HG02571 (cell line): Measurements from ENCODE around the gene ZNF394.

Experiments
- ATAC-seq: cut with Tn5 transposase; IDR thresholded peaks from one replicate; pipeline ENCODE4 v1.9.1; 2021; ENCODE audit warnings: mild to moderate bottlenecking, moderate library complexity; ENCODE audit not compliant: unreplicated experiment

The ZNF394 gene

GRCh38 chr7:99453105-99453504 is 47.0 kb downstream of the ZNF394 start:
- ATAC-seq, result no peak

DNA sequence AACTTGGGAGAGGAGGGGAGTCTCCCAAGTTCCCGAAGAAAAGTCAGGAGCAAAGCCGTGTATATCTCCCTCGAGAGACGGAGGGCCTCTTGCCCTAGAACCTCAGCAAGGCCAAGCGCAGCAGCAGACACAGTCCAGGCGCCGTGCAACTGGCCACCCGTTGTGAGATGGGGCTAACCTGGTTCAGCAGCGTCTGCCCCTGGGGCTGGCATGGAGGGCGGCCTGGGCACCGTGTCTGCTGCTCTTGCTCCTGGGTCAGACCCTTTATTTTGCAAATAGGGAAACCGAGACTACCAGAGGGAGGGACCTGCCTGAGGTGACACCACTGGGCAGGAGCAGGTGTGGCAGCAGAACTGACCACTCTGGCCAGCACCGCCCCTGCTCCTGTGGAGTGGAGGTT is 47.5 kb downstream of the ZNF394 start:
- ATAC-seq, result no peak

DNA sequence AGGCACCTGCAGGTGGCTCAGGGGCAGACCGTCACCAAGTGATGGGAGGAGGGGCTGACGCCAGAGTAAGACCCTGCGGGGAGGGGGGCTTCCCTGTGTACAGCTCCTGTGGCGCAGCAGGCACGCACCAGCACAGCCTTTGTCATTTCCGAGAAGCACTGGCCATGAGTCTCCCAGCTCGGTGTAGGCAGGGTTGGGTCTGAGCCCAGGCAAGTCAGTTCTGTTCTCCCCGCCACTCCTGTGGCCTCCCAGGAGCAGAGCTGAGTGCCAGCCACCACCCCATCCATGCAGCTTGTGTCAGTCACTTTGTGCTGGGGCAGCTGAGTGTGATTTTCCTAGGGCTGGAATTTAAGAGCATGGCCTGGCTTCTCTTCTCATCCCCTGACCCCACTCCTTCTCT is 48.1 kb downstream of the ZNF394 start:
- ATAC-seq, result no peak

- no peak for ATAC-seq
Measured at GRCh38 chr7:99449326-99449725, 50.8 kb downstream of the ZNF394 start.

DNA sequence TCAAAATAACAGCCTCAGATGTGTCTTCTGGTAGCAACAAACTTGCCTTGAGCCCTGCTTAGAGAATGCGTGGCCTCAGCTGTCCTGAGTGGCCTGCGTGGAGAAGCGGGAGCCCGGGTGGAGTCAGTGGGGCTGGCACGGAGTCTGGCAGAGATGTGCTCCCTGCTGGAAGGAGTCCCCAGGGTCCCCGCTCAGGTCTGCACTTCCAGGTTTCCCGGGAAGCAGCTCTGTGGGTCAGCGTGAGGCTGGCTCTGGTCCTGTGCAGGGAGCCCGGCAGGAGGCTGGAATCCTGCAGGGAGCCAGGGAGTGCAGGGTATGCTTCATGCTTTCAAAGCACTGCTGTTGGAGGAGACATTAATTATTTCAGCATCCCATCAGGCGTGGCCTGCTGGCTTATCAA is 51.2 kb downstream of the ZNF394 start:
- no peak for ATAC-seq

DNA sequence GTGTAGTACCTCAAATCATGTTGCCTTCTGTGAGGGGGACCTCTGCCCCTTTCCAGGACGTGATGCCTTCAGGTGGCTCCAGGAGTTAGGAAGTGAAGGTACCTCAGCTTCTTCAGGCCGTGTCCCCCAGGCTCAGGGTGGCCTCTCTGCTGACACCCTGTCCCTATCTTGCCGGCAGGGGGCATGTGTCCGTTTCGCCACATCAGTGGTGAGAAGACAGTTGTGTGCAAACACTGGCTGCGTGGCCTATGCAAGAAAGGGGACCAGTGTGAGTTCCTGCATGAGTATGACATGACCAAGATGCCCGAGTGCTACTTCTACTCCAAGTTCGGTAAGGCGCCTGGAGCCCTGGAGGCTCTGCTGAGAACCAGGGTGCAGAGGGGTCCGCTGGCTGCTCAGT is 52.1 kb downstream of the ZNF394 start:
- no peak for ATAC-seq

DNA sequence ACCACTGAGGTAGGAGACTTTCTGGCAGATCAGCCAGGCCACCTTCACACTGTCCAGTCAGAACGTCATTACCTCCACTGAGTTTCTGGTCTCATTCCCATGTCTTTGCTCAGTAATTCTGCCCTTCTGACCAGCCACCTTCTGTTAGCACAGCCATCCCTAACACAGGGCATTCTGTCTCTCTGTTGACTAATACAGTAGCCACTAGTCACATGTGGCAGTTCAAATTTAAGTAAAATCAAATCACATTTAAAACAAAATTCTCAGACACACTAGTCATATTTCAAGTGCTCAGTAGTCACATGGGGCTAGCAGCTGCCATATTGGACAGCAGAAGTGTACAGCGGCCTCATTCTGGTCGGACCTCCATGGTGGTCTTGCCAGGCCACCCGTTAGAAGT is 54.0 kb downstream of the ZNF394 start:
- ATAC-seq, result no peak
